ENCODE results near the gene RPP38. TPM values are rescaled to one million over a fixed set of nuclear protein-coding genes. Genes with fewer than 3 reads are reported as not detected.
A peak's percentile ranks its signal among the peaks of the same experiment; 100 is the strongest.

RPP38 gene
- total RNA-seq, 1 experiment from 2014 or later, result 23.3 TPM

GRCh38 chr10:15097011-15097812 lies at the start of gene RPP38 (continued):
- no peak for TF ChIP-seq EZH2 (IDR thresholded peaks at IDR 0.05)
- TF ChIP-seq TCF7L2 (IDR thresholded peaks at IDR 0.05; ENCODE audit: borderline replicate concordance, extremely low read depth, insufficient read depth, insufficient read length), result no peak
- peak; percentile 59; the same call in 1 of the 2 replicates for TF ChIP-seq ELF1 (IDR thresholded peaks at IDR 0.05; ENCODE audit: borderline replicate concordance, low read depth)
- no peak for TF ChIP-seq SRF (IDR thresholded peaks at IDR 0.05; ENCODE audit: low read depth)
- no peak for TF ChIP-seq EZH2phosphoT487 (IDR thresholded peaks at IDR 0.05; ENCODE audit: borderline replicate concordance)
- TF ChIP-seq FOSL1 (IDR thresholded peaks at IDR 0.05; ENCODE audit: low read depth), result no peak

DNA sequence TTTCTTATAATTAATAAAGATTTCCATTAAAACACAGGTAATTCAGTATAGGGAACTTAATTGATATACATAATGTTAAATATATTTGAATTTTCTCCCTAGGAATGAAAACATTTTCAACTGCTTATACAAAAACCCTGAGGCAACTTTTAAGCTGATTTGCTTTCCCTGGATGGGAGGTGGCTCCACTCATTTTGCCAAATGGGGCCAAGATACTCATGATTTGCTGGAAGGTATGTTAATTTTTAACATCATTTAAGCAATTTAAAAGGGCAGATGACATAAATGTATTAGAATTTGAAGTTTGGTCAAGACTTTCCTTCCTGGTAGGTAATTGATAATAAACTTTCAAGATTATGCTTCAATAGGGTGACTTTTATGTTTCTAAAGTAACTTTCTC lies 47.6 kb upstream of the RPP38 start:
- Histone ChIP-seq H3K4me1 (ENCODE audit: control insufficient read depth in 1 of 2, insufficient read depth in 2 of 2, low read length in 2 of 2) (no peaks in the 10 kb centered on the region), H3K27me3 (ENCODE audit: insufficient read depth, low read length) (no peaks in the 10 kb centered on the region), H3K79me2 (ENCODE audit: insufficient read depth, low read length) (no peaks in the 10 kb centered on the region), H3K27ac (ENCODE audit: low read depth, low read length) (no peak overlapping the region), H2AFZ (ENCODE audit: low read depth, low read length, poor library complexity, severe bottlenecking) (no peak overlapping the region), H3K9me3 (ENCODE audit: control insufficient read depth in 1 of 2, insufficient read depth in 1 of 2, low read depth in 1 of 2, low read length in 2 of 2) (no peaks in the 10 kb centered on the region), H4K20me1 (ENCODE audit: insufficient read depth) (no peaks in the 10 kb centered on the region), H3K9ac (ENCODE audit: low read length) (no peak overlapping the region), H3K4me2 (ENCODE audit: low read length) (no peak overlapping the region), H3K4me3 (replicated peaks in 1 of 2; ENCODE audit: low read depth in 1 of 2, low read length in 2 of 2) (no peak overlapping the region), H3K36me3 (ENCODE audit: control insufficient read depth in 1 of 2, insufficient read depth in 2 of 2, low read length in 2 of 2) (no peaks in the 10 kb centered on the region), H3K9me2 (ENCODE audit: insufficient read depth) (no peaks in the 10 kb centered on the region)
- no TSS peak for BruUV-seq (replicated peaks)
- intact Hi-C loops (cut with micrococcal nuclease), result no loop called here
- TF ChIP-seq EZH2 (IDR thresholded peaks at IDR 0.05), result no peak
- TF ChIP-seq CBX3 (IDR thresholded peaks at IDR 0.05; ENCODE audit: low read depth), result no peak
- TF ChIP-seq TCF7L2 (IDR thresholded peaks at IDR 0.05; ENCODE audit: borderline replicate concordance, extremely low read depth, insufficient read depth, insufficient read length), result no peak
- no peak for TF ChIP-seq SRF (IDR thresholded peaks at IDR 0.05; ENCODE audit: low read depth)
- TF ChIP-seq ELF1 (IDR thresholded peaks at IDR 0.05; ENCODE audit: borderline replicate concordance, low read depth), result no peak
- no peak for TF ChIP-seq EZH2phosphoT487 (IDR thresholded peaks at IDR 0.05; ENCODE audit: borderline replicate concordance)
- TF ChIP-seq ZBTB33 (IDR thresholded peaks at IDR 0.05; ENCODE audit: extremely low read depth, insufficient replicate concordance, low read length), result no peak
- TF ChIP-seq RAD21 (IDR thresholded peaks at IDR 0.05; ENCODE audit: low read depth), result no peak
- no peak for ATAC-seq
- ChIA-PET CTCF (interaction anchor here (0.7 kb wide), 1 partner anchor 10 kb away, joined by 3 read pairs; no protein-coding TSS in a partner anchor), POLR2A (no interaction called here), RAD21 (ENCODE audit: low non-redundant PET in 1 of 2, low total read pairs in 2 of 2, uncharacterized antibody in 2 of 2, unreplicated experiment in 2 of 2) (interaction anchor here in 1 of 2 experiments (0.5 kb wide), 1 partner anchor 376 kb away, joined by 3 read pairs; no protein-coding TSS in a partner anchor)
- DNase-seq (ENCODE audit: low read depth, low spot score), result no peak
